ENCODE results near the gene LRRC14B. TPM values are rescaled to one million over a fixed set of nuclear protein-coding genes. Genes with fewer than 3 reads are reported as not detected.

Gene LRRC14B
- total RNA-seq, 5 donors from 2014 or later (not counting 1 experiment from before 2014, with no cell fraction given): not detected

- H3K36me3 ChIP-seq (ENCODE audit: control insufficient read depth in 2 of 2, extremely low read depth in 1 of 2, insufficient read depth in 1 of 2, low read length in 1 of 2): no peaks in the 10 kb centered on the region
- ChIA-PET CTCF (no interaction called here), POLR2A (no interaction called here)
- no peak overlapping the region for H3K4me3 ChIP-seq (ENCODE audit: control insufficient read depth in 1 of 2, extremely low read depth in 1 of 2, low read length in 1 of 2)
- Mint-ChIP-seq H3K4me3 (no peak overlapping the region), H3K27ac (no peak overlapping the region), H3K4me1 (no peaks in the 10 kb centered on the region), H3K9me3 (no peaks in the 10 kb centered on the region), H3K27me3 (peaks cover 6 to 19% of the 10 kb centered on the region in 2 donors), H3K36me3 (no peaks in the 10 kb centered on the region)
- DNase-seq (no peak), ATAC-seq (replicated peaks in 1 of 4) (no peak)
- peaks cover 0 to 25% of the 10 kb centered on the region in 2 experiments for H3K27me3 ChIP-seq (replicated peaks in 1 of 2; ENCODE audit: control insufficient read depth in 2 of 2, extremely low read depth in 1 of 2, insufficient read depth in 2 of 2, low read length in 1 of 2)
- 84% methylated on average over 8 of the region's 9 CpGs for WGBS (ENCODE audit: insufficient coverage)
- no peaks in the 10 kb centered on the region for H3K4me1 ChIP-seq (ENCODE audit: control insufficient read depth in 1 of 2, extremely low read depth in 1 of 2, insufficient read depth in 2 of 2, low read length in 2 of 2)
- no peaks in the 10 kb centered on the region for H3K9me3 ChIP-seq
- no peak overlapping the region for H3K27ac ChIP-seq (ENCODE audit: low read length)
Observed at GRCh38 chr5:179401-179800, 11.9 kb upstream of the LRRC14B start.

DNA sequence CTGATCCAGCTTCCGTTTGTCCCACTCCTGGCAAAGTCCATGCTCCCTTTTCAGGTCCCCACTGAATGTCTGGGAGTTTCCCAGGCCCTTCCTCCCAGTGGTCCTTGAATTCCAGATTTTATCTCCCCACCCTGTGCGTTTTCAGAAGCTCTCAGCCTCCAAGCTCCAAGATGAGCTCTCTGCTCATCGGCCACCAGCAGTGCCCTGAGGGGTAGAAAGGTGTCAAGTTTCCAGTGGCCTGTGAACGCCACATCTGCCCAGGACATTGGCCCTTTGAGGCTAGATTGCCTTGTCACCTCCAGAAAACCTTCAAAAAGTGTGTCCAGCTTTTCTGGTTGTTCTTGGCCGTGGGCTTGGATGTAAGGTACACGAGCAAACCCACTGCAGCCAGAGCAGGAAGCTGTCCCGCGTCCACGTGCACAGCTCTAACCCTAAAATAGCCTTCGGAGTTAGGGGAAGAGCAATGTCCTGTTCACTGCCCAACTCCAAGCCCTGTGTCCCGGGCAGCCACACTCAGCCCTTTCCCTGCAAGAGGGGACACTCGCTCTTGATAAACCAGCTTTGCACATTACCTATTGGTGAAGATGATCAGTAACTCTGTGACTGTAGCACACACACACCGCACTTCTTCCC, 10.9 kb upstream of the LRRC14B start:
- Histone ChIP-seq H3K27ac (ENCODE audit: low read length) (no peak overlapping the region), H3K4me3 (ENCODE audit: control insufficient read depth in 1 of 2, extremely low read depth in 1 of 2, low read length in 1 of 2) (no peak overlapping the region), H3K27me3 (replicated peaks in 1 of 2; ENCODE audit: control insufficient read depth in 2 of 2, extremely low read depth in 1 of 2, insufficient read depth in 2 of 2, low read length in 1 of 2) (peaks cover 0 to 21% of the 10 kb centered on the region in 2 experiments), H3K4me1 (ENCODE audit: control insufficient read depth in 1 of 2, extremely low read depth in 1 of 2, insufficient read depth in 2 of 2, low read length in 2 of 2) (no peaks in the 10 kb centered on the region), H3K9me3 (no peaks in the 10 kb centered on the region), H3K36me3 (ENCODE audit: control insufficient read depth in 2 of 2, extremely low read depth in 1 of 2, insufficient read depth in 1 of 2, low read length in 1 of 2) (no peaks in the 10 kb centered on the region)
- CTCF ChIA-PET: no interaction called here
- H3K27ac Mint-ChIP-seq: no peak overlapping the region
- H3K4me3 Mint-ChIP-seq: no peak overlapping the region
- no peak for ATAC-seq (replicated peaks in 1 of 4)
- POLR2A ChIA-PET: no interaction called here
- no peaks in the 10 kb centered on the region for H3K36me3 Mint-ChIP-seq
- 86% methylated on average over 9 of the region's 13 CpGs for WGBS (ENCODE audit: insufficient coverage)
- H3K4me1 Mint-ChIP-seq: no peaks in the 10 kb centered on the region
- no peaks in the 10 kb centered on the region for H3K9me3 Mint-ChIP-seq
- peaks cover 6 to 20% of the 10 kb centered on the region in 2 donors for H3K27me3 Mint-ChIP-seq
- DNase-seq: no peak

DNA sequence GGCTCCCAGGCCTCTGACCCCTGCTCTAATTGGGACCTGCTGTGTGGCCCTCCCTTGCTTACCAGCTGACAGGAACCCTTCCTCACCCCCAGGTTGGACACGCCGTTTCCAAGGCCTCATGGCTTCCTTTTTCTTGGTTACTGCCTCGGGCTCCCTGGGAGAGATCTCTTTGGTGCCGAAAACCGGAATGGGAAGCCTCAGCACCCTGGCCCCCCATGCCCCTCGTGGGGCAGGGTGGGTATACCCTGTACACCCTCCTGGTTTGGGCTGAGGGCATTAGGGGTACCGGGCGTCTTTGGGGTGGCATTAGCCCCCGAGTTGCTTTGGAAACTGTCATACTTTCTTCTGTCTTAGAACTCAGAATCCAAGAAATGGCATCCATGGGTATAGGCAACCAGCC, 10.1 kb upstream of the LRRC14B start:
- H3K36me3 ChIP-seq (ENCODE audit: control insufficient read depth in 2 of 2, extremely low read depth in 1 of 2, insufficient read depth in 1 of 2, low read length in 1 of 2): no peaks in the 10 kb centered on the region
- no peaks in the 10 kb centered on the region for H3K4me1 Mint-ChIP-seq
- H3K27me3 ChIP-seq (replicated peaks in 1 of 2; ENCODE audit: control insufficient read depth in 2 of 2, extremely low read depth in 1 of 2, insufficient read depth in 2 of 2, low read length in 1 of 2): peaks cover 0 to 21% of the 10 kb centered on the region in 2 experiments
- no peak overlapping the region for H3K4me3 ChIP-seq (ENCODE audit: control insufficient read depth in 1 of 2, extremely low read depth in 1 of 2, low read length in 1 of 2)
- 93% methylated on average over 7 of the region's 9 CpGs for WGBS (ENCODE audit: insufficient coverage)
- H3K9me3 ChIP-seq: no peaks in the 10 kb centered on the region
- ATAC-seq (replicated peaks in 1 of 4): no peak
- H3K4me3 Mint-ChIP-seq: no peak overlapping the region
- H3K27ac Mint-ChIP-seq: no peak overlapping the region
- no peak overlapping the region for H3K27ac ChIP-seq (ENCODE audit: low read length)
- peaks cover 6 to 20% of the 10 kb centered on the region in 2 donors for H3K27me3 Mint-ChIP-seq
- no peaks in the 10 kb centered on the region for H3K4me1 ChIP-seq (ENCODE audit: control insufficient read depth in 1 of 2, extremely low read depth in 1 of 2, insufficient read depth in 2 of 2, low read length in 2 of 2)
- ChIA-PET CTCF (no interaction called here), POLR2A (no interaction called here)
- DNase-seq: no peak
- H3K36me3 Mint-ChIP-seq: no peaks in the 10 kb centered on the region
- no peaks in the 10 kb centered on the region for H3K9me3 Mint-ChIP-seq

DNA sequence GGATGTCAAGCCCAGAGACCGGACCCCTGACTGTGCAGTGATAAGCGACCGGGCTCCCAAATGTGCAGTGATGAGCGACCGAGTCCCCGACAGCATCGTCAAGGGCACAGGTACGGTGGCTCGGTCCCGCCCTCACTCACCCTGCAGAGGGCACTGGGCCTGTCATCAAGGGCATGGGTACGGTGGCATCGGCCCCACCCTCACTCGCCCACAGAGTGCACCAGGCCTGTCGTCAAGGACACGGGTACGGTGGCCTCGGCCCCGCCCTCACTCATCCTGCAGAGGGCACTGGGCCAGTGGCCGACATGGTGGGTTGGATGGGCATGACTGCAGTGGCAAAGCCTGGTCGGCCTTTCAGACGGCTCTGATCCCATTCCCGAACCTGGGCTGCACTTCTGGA, 9.7 kb upstream of the LRRC14B start:
- Mint-ChIP-seq H3K4me3 (no peak overlapping the region), H3K27me3 (peaks cover 6 to 20% of the 10 kb centered on the region in 2 donors), H3K4me1 (no peaks in the 10 kb centered on the region), H3K9me3 (no peaks in the 10 kb centered on the region), H3K27ac (no peak overlapping the region), H3K36me3 (no peaks in the 10 kb centered on the region)
- no peaks in the 10 kb centered on the region for H3K9me3 ChIP-seq
- POLR2A ChIA-PET: no interaction called here
- CTCF ChIA-PET: no interaction called here
- WGBS (ENCODE audit: insufficient coverage): 87% methylated on average over 22 of the region's 22 CpGs
- H3K27me3 ChIP-seq (replicated peaks in 1 of 2; ENCODE audit: control insufficient read depth in 2 of 2, extremely low read depth in 1 of 2, insufficient read depth in 2 of 2, low read length in 1 of 2): peaks cover 0 to 23% of the 10 kb centered on the region in 2 experiments
- H3K4me3 ChIP-seq (ENCODE audit: control insufficient read depth in 1 of 2, extremely low read depth in 1 of 2, low read length in 1 of 2): no peak overlapping the region
- H3K27ac ChIP-seq (ENCODE audit: low read length): no peak overlapping the region
- DNase-seq: no peak
- H3K36me3 ChIP-seq (ENCODE audit: control insufficient read depth in 2 of 2, extremely low read depth in 1 of 2, insufficient read depth in 1 of 2, low read length in 1 of 2): no peaks in the 10 kb centered on the region
- no peaks in the 10 kb centered on the region for H3K4me1 ChIP-seq (ENCODE audit: control insufficient read depth in 1 of 2, extremely low read depth in 1 of 2, insufficient read depth in 2 of 2, low read length in 2 of 2)
- no peak for ATAC-seq (replicated peaks in 1 of 4)

DNA sequence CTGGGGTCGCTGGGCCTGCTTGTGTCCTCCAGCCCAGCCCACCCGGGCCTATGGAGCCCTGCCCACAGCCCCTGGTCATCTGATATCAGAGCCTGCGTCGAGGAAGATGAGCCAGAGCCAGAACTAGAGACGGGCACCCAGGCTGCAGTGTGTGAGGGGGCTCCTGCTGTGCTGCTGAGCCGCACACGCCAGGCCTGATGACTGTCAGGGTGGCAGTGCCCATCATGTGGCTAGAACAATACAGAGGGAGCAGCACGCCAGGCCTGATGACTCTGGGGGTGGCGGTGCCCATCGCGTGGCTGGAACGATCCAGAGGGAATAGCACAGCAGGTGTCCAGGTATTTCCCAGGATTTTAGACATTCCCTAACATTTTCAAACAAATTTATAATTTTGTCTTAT, 9.2 kb upstream of the LRRC14B start:
- Histone ChIP-seq H3K4me1 (ENCODE audit: control insufficient read depth in 1 of 2, extremely low read depth in 1 of 2, insufficient read depth in 2 of 2, low read length in 2 of 2) (no peaks in the 10 kb centered on the region), H3K4me3 (ENCODE audit: control insufficient read depth in 1 of 2, extremely low read depth in 1 of 2, low read length in 1 of 2) (no peak overlapping the region), H3K27ac (ENCODE audit: low read length) (no peak overlapping the region), H3K9me3 (no peaks in the 10 kb centered on the region), H3K27me3 (replicated peaks in 1 of 2; ENCODE audit: control insufficient read depth in 2 of 2, extremely low read depth in 1 of 2, insufficient read depth in 2 of 2, low read length in 1 of 2) (peaks cover 0 to 29% of the 10 kb centered on the region in 2 experiments), H3K36me3 (ENCODE audit: control insufficient read depth in 2 of 2, extremely low read depth in 1 of 2, insufficient read depth in 1 of 2, low read length in 1 of 2) (no peaks in the 10 kb centered on the region)
- Mint-ChIP-seq H3K4me3 (no peak overlapping the region), H3K4me1 (no peaks in the 10 kb centered on the region), H3K27ac (no peak overlapping the region), H3K27me3 (peaks cover 6 to 20% of the 10 kb centered on the region in 2 donors), H3K9me3 (no peaks in the 10 kb centered on the region), H3K36me3 (no peaks in the 10 kb centered on the region)
- no peak for ATAC-seq (replicated peaks in 1 of 4)
- 86% methylated on average over 11 of the region's 12 CpGs for WGBS (ENCODE audit: insufficient coverage)
- POLR2A ChIA-PET: no interaction called here
- CTCF ChIA-PET: no interaction called here
- no peak for DNase-seq

DNA sequence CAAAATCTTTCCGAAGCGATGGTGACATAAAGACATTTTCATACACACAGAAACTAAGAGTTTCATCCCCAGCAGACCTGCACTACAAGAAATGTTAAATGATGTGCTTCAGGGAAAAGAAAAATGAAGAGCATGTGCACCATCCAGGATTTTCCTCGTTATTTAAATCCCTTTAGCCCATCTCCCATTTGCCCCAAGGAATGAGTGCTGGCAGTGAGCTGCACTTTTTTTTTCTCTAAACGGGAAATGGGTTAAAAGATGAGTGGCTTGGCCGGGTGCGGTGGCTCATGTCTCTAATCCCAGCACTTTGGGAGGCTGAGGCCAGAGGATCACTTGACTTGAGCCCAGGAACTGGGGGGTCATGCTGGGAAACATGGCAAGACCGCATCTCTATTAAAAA, 6.8 kb upstream of the LRRC14B start:
- 60% methylated on average over 1 of the region's 7 CpGs for WGBS (ENCODE audit: insufficient coverage)
- no peaks in the 10 kb centered on the region for H3K36me3 Mint-ChIP-seq
- ATAC-seq (replicated peaks in 1 of 4) (no peak), DNase-seq (no peak)
- Histone ChIP-seq H3K27me3 (replicated peaks in 1 of 2; ENCODE audit: control insufficient read depth in 2 of 2, extremely low read depth in 1 of 2, insufficient read depth in 2 of 2, low read length in 1 of 2) (peaks cover 0 to 50% of the 10 kb centered on the region in 2 experiments), H3K4me3 (ENCODE audit: control insufficient read depth in 1 of 2, extremely low read depth in 1 of 2, low read length in 1 of 2) (no peak overlapping the region), H3K36me3 (ENCODE audit: control insufficient read depth in 2 of 2, extremely low read depth in 1 of 2, insufficient read depth in 1 of 2, low read length in 1 of 2) (no peaks in the 10 kb centered on the region), H3K9me3 (no peaks in the 10 kb centered on the region), H3K4me1 (ENCODE audit: control insufficient read depth in 1 of 2, extremely low read depth in 1 of 2, insufficient read depth in 2 of 2, low read length in 2 of 2) (peaks cover 0 to 11% of the 10 kb centered on the region in 2 experiments), H3K27ac (ENCODE audit: low read length) (no peak overlapping the region)
- no peak overlapping the region for H3K27ac Mint-ChIP-seq
- ChIA-PET CTCF (no interaction called here), POLR2A (no interaction called here)
- H3K9me3 Mint-ChIP-seq: no peaks in the 10 kb centered on the region
- peaks cover 6 to 24% of the 10 kb centered on the region in 2 donors for H3K27me3 Mint-ChIP-seq
- H3K4me3 Mint-ChIP-seq: no peak overlapping the region
- H3K4me1 Mint-ChIP-seq: peaks cover 5 to 9% (median 6%) of the 10 kb centered on the region in 3 donors
